ENCODE measurements around the gene RBM48.
A peak's percentile ranks its signal among the peaks of the same experiment; 100 is the strongest.
"Not testable (repeated sequence)": the region's sequence is repeated elsewhere in the genome, so short reads cannot be mapped to it uniquely, and the experiment has no call there.

The RBM48 gene

DNA sequence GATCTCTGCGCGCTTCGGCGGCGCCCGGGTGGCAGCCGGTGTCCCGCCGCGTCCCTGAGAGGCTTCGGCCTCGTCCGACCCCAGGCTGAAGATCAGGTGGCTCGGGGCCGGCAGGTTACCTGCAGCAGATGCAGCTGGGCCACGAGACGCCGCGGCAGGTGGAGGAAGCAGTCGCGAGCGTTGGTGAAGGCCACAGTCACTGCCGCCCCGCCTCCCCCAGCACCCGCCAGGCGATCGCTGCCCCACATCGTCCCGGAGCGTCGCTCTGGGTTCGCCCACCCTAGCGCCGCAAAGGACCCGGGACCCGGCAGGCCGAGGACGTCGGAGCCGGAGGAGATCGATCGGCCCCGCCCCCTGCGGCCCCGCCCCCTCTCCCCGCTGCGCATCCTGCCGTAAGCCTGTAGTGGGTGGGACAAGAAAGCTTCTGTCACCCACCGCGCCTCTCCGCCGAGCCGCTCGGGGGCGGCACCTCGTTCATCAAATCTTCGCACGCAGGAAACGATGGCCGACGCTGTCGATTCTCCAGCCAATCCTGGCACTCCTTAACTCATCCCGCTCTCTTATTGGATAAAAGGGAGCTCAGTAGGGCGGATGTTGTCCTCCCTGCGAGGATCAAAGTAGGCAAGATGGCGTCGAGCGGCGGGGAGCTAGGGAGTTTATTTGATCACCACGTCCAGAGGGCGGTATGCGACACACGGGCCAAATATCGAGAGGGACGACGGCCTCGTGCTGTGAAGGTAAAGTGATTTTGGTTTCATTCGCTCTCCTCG, at the start of gene RBM48, which contains the start of gene PEX1:
TSS of gene RBM48 (plus strand) at position 608 of the 770 bp plus-strand sequence. CDS start at position 627, 19 bp downstream.
TSS of gene PEX1 (minus strand) at position 333 of the 770 bp plus-strand sequence. CDS start at position 248, 85 bp downstream.
- H3K4me3 ChIP-seq (ENCODE audit: low read depth, low read length) = peak within 1 kb of the TSS; percentile 99

DNA sequence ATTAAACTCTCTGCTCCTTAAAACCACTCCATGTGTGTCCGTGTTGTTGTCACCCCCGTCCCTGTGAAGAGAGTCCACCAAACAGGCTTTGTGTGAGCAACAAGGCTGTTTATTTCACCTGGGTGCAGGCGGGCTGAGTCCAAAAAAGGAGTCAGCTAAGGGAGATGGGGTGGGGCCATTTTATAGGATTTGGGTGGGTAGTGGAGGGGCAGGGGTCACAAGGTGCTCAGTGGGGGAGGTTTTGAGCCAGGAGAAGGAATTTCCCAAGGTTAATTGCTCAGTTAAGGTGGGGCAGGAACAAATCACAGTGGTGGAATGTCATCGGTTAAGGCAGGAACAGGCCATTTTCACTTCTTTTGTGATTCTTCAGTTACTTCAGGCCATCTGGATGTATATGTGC, 49.4 kb upstream of the RBM48 start:
- not testable (repeated sequence) for H3K4me3 ChIP-seq (ENCODE audit: low read depth, low read length)

More for the DNA sequence above, at the start of gene RBM48, which contains the start of gene PEX1:
- TF ChIP-seq, protein P1, sequence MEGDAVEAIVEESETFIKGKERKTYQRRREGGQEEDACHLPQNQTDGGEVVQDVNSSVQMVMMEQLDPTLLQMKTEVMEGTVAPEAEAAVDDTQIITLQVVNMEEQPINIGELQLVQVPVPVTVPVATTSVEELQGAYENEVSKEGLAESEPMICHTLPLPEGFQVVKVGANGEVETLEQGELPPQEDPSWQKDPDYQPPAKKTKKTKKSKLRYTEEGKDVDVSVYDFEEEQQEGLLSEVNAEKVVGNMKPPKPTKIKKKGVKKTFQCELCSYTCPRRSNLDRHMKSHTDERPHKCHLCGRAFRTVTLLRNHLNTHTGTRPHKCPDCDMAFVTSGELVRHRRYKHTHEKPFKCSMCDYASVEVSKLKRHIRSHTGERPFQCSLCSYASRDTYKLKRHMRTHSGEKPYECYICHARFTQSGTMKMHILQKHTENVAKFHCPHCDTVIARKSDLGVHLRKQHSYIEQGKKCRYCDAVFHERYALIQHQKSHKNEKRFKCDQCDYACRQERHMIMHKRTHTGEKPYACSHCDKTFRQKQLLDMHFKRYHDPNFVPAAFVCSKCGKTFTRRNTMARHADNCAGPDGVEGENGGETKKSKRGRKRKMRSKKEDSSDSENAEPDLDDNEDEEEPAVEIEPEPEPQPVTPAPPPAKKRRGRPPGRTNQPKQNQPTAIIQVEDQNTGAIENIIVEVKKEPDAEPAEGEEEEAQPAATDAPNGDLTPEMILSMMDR (IDR thresholded peaks at IDR 0.05; ENCODE audit: low read depth, low read length) = no peak

DNA sequence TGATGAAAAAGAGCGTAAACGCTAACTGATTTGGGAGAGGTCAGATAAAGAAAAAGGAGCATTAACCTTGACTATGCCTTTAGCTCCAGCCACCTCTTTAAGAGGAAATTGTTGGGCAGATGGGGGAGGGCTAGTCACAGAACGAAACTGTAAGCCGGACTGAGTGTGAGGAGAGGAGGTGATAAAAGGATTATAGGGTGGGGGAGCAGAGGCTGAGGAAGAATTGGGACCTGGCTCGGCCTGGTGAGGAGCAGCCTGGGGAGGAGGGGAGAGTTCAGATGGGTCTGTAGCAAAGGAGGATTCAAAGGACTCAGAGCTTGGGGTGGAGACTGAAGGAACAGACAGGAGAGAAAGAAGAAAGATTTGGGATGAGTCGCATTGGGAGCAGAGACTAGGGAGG, 45.0 kb upstream of the RBM48 start:
- not testable (repeated sequence) for H3K4me3 ChIP-seq (ENCODE audit: low read depth, low read length)

DNA sequence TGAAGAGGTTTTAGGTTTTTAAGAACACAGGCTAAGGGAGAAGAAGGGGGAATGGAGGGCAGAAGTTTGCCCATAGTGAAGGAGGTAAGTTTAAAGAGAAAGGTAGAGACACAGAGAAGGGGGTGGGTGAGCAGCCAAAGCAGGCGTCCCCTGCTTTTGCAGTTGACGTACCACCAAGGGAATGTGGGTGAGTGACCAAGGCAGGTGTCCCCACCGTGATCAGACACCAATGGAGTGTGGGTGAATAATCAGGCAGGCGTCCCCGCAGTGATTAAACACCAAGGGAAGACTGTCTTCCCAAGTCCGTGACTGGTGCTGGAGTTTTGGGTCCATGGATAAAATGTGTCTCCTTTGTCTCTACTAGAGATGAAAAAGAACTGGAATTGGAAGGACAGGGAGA, 44.4 kb upstream of the RBM48 start:
- not testable (repeated sequence) for H3K4me3 ChIP-seq (ENCODE audit: low read depth, low read length)

DNA sequence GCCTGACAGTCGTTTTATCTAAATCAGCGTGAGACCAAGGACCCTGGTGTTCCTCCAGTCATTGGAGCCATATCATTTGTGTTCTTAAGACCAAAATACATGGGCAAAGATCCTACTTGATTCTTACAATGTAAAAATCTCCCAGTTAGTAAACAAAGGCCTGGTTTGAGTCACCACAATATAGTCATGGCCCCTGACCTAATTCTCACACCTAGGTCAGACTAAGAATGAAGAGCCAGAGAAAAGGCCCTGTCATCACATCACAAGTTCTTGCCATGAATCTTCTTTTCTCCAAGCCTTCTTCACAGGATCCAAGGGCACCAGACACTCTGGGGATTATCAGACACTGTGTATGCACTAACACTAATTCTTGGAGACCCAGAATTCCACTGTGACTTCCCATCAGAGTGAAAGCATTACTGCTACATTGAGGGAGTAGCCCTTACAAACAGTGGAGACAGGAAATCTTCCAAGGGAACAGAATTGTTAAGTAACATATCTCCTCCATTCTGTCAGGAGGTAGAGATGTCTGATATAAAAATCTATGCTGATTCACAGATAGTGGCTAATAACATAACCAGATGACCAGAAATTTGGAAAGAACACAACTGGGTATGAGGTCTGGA, 43.2 kb upstream of the RBM48 start:
- TF ChIP-seq, protein P1 (IDR thresholded peaks at IDR 0.05; ENCODE audit: low read depth, low read length) = no peak
- no peak overlapping the region for H3K4me3 ChIP-seq (ENCODE audit: low read depth, low read length)

DNA sequence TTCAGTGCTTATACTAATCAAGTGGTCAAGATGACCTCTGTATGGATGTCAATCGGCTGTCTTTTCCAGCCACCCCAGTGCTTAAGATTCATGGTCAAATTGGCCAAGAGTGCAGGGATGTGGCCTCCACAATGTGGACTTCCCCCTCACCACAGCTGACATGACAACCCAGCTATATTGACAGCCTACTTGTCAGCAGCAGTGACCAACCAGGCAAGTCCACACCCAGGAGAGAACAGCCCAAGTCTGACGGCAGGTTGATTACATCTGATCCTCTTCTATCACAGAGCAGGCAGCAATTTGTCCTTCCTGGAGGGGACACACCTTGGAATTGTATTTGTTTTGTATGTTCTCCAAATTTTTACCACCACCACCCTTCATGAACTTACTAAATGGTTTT, 42.6 kb upstream of the RBM48 start:
- TF ChIP-seq, protein P1 (IDR thresholded peaks at IDR 0.05; ENCODE audit: low read depth, low read length) = no peak

DNA sequence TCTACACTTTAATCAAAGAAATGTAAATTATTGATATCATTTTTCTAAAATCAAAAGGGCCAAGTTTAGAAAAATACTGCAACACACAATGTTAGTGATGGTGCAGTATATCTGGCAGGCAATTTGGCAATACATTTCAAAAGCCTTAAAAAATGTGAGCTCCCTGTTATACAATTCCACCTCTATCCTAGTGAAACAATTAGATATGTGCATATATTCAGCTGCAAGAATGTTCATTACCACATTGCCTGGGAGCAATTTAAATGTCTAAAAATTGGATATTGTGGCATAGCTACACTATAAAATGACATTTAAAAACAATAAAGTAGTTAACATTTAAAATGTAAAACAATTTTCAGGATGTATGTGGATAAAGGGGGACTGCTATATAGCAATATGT, 40.8 kb upstream of the RBM48 start:
- TF ChIP-seq, protein P1 (IDR thresholded peaks at IDR 0.05; ENCODE audit: low read depth, low read length) = no peak
- H3K4me3 ChIP-seq (ENCODE audit: low read depth, low read length) = no peak overlapping the region

More for the DNA sequence above, 42.6 kb upstream of the RBM48 start:
- no peak overlapping the region for H3K4me3 ChIP-seq (ENCODE audit: low read depth, low read length)

DNA sequence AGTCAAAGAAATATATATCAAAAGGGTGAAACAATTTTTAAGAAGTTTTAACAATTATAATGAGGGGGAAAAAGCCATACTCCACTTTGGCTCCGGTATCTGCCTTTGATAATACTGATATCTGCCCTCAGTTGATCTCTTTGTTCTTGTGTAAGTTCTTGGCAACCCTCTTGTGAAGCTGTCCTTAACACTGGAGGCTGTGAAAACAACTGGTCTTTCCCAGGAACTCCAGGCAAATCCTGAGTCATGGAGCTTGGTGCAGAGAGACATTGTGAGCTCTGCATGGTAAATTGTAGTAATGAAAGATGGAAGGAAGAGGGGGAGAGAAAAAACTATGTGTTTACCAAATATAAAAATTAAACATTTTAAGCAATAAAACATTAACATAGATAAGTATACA, 39.0 kb upstream of the RBM48 start:
- TF ChIP-seq, protein P1 (IDR thresholded peaks at IDR 0.05; ENCODE audit: low read depth, low read length) = no peak
- no peak overlapping the region for H3K4me3 ChIP-seq (ENCODE audit: low read depth, low read length)

DNA sequence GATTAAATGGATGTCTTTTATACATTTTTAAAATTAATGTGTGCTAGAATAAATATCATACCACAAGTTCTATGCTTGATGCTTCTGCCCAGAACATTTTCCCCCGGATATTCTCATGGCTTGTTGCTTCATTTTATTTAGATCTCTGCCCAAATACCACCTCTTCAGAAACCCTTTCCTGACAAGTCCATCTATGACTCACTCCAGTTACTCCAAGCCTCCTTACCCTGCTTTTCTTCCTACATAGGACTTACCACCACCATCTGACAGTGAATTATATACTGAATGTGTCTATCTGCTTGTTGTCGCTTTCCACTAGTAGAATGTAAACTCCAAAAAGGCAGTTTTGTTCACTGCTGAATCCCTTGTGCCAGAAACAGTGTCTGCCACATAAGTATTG, 31.7 kb upstream of the RBM48 start:
- no peak overlapping the region for H3K4me3 ChIP-seq (ENCODE audit: low read depth, low read length)
- TF ChIP-seq, protein P1 (IDR thresholded peaks at IDR 0.05; ENCODE audit: low read depth, low read length) = no peak
